ENCODE results near the gene HELB.

- TF ChIP-seq, protein P1, sequence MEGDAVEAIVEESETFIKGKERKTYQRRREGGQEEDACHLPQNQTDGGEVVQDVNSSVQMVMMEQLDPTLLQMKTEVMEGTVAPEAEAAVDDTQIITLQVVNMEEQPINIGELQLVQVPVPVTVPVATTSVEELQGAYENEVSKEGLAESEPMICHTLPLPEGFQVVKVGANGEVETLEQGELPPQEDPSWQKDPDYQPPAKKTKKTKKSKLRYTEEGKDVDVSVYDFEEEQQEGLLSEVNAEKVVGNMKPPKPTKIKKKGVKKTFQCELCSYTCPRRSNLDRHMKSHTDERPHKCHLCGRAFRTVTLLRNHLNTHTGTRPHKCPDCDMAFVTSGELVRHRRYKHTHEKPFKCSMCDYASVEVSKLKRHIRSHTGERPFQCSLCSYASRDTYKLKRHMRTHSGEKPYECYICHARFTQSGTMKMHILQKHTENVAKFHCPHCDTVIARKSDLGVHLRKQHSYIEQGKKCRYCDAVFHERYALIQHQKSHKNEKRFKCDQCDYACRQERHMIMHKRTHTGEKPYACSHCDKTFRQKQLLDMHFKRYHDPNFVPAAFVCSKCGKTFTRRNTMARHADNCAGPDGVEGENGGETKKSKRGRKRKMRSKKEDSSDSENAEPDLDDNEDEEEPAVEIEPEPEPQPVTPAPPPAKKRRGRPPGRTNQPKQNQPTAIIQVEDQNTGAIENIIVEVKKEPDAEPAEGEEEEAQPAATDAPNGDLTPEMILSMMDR (conservative IDR thresholded peaks at IDR 0.05; ENCODE audit: low read depth, low read length): no peak
- TF ChIP-seq MAFK (IDR thresholded peaks at IDR 0.05; ENCODE audit: low read depth, low read length) (no peak), RCOR1 (IDR thresholded peaks at IDR 0.05; ENCODE audit: insufficient replicate concordance, low read length) (no peak), ELK1 (IDR thresholded peaks at IDR 0.05; ENCODE audit: borderline replicate concordance, low read depth, low read length) (no peak), SMC3 (IDR thresholded peaks at IDR 0.05; ENCODE audit: low read depth, low read length) (no peak), POLR2A (IDR thresholded peaks at IDR 0.05; ENCODE audit: low read depth, low read length) (no peak), RAD21 (IDR thresholded peaks at IDR 0.05; ENCODE audit: low read length) (no peak), CHD1 (IDR thresholded peaks at IDR 0.05; ENCODE audit: low read depth, low read length) (no peak), USF2 (IDR thresholded peaks at IDR 0.05; ENCODE audit: low read depth, low read length) (no peak)
These were observed 12.0 kb downstream of the HELB start for GRCh38 chr12:66314278-66314677.
